Neural cell (in vitro differentiated cells): ENCODE measurements around the gene ZDHHC14.

ENCODE experiments used
- TF ChIP-seq, protein P1 (sequence below): fragments of 450-650 bp; IDR thresholded peaks from 2 replicates; pipeline ENCODE4 v1.5.1; 2014; ENCODE audit warnings: antibody characterized with exemption, mild to moderate bottlenecking, moderate library complexity; ENCODE audit not compliant: poor library complexity, severe bottlenecking
- TF ChIP-seq, protein P2 (sequence below): IDR thresholded peaks from 2 replicates; pipeline ENCODE4 v1.6.1; 2012; ENCODE audit warnings: borderline replicate concordance

DNA sequence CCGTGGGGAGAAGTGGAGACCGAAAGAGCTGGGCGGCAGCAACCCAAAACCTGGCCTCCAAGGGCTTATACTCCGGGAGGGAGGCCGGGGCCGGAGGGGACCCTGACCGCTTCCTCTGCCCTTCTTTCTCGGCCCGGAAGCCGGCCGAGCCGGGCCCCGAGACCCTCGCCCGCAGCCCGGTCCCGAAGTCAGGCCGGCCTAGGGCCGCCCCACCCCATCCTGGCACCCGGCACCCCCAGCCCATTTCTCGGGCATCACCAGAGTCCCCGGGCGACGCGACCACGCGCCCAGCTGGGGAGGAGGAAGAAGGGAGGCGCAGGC lies 572 bp upstream of the ZDHHC14 start:
- TF ChIP-seq, protein P1, sequence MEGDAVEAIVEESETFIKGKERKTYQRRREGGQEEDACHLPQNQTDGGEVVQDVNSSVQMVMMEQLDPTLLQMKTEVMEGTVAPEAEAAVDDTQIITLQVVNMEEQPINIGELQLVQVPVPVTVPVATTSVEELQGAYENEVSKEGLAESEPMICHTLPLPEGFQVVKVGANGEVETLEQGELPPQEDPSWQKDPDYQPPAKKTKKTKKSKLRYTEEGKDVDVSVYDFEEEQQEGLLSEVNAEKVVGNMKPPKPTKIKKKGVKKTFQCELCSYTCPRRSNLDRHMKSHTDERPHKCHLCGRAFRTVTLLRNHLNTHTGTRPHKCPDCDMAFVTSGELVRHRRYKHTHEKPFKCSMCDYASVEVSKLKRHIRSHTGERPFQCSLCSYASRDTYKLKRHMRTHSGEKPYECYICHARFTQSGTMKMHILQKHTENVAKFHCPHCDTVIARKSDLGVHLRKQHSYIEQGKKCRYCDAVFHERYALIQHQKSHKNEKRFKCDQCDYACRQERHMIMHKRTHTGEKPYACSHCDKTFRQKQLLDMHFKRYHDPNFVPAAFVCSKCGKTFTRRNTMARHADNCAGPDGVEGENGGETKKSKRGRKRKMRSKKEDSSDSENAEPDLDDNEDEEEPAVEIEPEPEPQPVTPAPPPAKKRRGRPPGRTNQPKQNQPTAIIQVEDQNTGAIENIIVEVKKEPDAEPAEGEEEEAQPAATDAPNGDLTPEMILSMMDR, result no peak
- TF ChIP-seq, protein P2, sequence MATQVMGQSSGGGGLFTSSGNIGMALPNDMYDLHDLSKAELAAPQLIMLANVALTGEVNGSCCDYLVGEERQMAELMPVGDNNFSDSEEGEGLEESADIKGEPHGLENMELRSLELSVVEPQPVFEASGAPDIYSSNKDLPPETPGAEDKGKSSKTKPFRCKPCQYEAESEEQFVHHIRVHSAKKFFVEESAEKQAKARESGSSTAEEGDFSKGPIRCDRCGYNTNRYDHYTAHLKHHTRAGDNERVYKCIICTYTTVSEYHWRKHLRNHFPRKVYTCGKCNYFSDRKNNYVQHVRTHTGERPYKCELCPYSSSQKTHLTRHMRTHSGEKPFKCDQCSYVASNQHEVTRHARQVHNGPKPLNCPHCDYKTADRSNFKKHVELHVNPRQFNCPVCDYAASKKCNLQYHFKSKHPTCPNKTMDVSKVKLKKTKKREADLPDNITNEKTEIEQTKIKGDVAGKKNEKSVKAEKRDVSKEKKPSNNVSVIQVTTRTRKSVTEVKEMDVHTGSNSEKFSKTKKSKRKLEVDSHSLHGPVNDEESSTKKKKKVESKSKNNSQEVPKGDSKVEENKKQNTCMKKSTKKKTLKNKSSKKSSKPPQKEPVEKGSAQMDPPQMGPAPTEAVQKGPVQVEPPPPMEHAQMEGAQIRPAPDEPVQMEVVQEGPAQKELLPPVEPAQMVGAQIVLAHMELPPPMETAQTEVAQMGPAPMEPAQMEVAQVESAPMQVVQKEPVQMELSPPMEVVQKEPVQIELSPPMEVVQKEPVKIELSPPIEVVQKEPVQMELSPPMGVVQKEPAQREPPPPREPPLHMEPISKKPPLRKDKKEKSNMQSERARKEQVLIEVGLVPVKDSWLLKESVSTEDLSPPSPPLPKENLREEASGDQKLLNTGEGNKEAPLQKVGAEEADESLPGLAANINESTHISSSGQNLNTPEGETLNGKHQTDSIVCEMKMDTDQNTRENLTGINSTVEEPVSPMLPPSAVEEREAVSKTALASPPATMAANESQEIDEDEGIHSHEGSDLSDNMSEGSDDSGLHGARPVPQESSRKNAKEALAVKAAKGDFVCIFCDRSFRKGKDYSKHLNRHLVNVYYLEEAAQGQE, result no peak
